SU-DHL-6 (cell line): ENCODE data around the gene RPRD1B.

Experiments
- EZH2phosphoT487 ChIP-seq: fragments of 200-600 bp; sonication (generic), shearing (Covaris generic); conservative IDR thresholded peaks from 2 replicates; pipeline ENCODE4 v1.6.1; 2018; ENCODE audit warnings: mild to moderate bottlenecking, antibody characterized with exemption, low read length, moderate library complexity, mixed read lengths
- TF ChIP-seq, protein P1 (sequence below): fragments of 200-600 bp; sonication (generic); IDR thresholded peaks from one replicate; pipeline ENCODE4 v1.5.1; 2017; ENCODE audit warnings: antibody characterized with exemption, mild to moderate bottlenecking, low read length, moderate library complexity; ENCODE audit not compliant: insufficient read depth, poor library complexity, severe bottlenecking

GRCh38 chr20:38135651-38136420 is 102.3 kb downstream of the RPRD1B start:
- TF ChIP-seq, protein P1, sequence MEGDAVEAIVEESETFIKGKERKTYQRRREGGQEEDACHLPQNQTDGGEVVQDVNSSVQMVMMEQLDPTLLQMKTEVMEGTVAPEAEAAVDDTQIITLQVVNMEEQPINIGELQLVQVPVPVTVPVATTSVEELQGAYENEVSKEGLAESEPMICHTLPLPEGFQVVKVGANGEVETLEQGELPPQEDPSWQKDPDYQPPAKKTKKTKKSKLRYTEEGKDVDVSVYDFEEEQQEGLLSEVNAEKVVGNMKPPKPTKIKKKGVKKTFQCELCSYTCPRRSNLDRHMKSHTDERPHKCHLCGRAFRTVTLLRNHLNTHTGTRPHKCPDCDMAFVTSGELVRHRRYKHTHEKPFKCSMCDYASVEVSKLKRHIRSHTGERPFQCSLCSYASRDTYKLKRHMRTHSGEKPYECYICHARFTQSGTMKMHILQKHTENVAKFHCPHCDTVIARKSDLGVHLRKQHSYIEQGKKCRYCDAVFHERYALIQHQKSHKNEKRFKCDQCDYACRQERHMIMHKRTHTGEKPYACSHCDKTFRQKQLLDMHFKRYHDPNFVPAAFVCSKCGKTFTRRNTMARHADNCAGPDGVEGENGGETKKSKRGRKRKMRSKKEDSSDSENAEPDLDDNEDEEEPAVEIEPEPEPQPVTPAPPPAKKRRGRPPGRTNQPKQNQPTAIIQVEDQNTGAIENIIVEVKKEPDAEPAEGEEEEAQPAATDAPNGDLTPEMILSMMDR = no peak
- no peak for TF ChIP-seq EZH2phosphoT487
